Umbilical cord (tissue), 2 donors: Measurements from ENCODE around the gene MALRD1. TPM values are rescaled to one million over a fixed set of nuclear protein-coding genes. Genes with fewer than 3 reads are reported as not detected.

Experiments used
- DNase-seq: peaks from one replicate; pipeline ENCODE4 v3.0.0-alpha.2; 2015; ENCODE audit warnings: low spot score
- total RNA-seq: library from RNA; depleted of rRNA; stranded (reverse); fragments of >200 nt; gene quantifications from one replicate; pipeline ENCODE4 v1.2.3, GENCODE V29; 2014; ENCODE audit warnings: low replicate concordance; ENCODE audit not compliant: insufficient read depth

The MALRD1 gene
- total RNA-seq, 1 donor from 2014 or later = 4.8 TPM

DNA sequence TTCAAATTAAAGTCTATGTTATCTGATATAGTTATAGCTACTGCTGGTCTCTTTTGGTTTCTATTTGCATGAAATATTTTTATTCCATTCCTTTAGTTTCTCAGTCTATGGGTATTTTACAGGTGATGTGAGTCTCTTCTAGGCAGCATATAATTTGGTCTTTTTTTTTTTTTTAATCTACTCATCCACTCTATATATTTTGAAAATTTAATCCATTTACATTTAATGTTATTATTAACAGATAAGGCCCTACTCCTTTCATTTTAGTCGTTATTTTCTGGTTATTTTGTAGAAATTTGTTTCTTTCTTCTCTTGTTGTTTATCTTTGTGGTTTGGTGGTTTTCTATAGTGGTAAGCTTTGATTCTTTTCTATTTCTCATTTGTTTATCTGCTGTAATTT is 58.8 kb downstream of the MALRD1 start:
- no peak for DNase-seq

DNA sequence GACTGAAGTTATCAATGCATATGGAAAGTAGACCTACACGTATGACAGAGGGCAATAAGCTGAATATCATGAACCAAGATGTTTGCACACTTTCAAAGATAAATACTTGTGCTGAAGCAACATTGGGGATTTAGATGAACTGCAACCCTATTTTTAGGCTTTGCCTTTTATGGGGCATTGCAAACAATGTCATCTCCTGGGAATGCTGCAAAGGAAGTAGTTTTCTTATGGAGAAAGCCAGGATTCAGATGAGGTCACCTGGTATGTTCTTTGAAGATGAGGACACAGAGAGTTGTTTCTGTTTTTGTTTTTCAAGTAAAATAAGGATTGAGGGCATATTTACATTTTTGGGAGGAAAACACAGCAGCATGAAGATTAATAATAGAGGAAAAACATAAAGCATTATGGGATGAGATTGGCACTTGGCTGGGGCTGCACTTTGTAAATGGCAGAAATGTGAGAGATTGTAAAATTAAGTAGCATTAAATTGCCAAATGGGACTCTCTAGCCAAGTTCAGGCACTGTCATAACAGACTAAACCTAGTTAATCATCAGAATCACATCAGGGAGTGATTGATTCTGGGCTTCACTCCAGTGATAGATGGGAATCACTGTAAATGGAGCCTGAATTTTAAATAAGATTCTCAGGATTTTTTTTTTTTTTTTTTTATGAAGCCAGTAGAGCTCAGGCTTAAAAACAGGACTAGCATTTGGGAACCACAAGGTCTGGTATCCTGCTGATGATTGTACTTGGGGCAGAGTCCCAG is 63.1 kb downstream of the MALRD1 start:
- DNase-seq = peak; percentile 41

DNA sequence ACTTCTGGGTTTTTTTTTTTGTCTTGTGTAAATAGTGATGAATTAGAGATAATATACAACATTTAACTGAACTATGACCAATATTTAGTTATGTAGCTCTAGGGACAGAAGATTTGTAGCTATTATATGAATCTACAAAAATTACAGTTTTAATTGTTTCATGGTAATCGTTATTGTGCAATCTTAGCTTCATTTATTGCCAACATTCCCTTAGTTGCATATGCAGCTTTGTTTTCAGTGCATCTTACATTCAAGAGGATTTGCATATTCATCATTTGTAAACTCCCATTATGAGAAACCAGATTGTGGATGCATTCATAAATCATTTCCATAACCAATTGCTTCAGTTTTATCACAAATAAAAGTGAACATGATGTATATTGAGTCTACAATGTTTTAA is 68.8 kb downstream of the MALRD1 start:
- DNase-seq = no peak

DNA sequence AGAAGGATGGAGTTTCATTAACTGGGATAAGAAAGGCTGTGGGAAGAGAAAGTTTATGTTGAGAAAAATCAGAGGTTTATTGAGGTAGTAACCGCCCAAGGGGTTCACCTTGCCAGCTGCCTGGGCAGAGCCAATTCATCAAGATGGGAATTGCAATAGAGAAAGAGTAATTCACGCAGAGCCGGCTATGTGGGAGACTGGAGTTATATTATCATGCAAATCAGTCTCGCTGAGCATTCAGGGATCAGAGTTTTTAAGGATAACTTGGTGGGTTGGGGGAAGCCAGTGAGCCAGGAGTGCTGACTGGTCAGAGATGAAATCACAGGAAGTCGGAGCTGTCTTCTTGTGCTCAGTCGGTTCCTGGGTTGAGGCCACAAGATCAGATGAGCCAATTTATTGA is 70.6 kb downstream of the MALRD1 start:
- DNase-seq = no peak

DNA sequence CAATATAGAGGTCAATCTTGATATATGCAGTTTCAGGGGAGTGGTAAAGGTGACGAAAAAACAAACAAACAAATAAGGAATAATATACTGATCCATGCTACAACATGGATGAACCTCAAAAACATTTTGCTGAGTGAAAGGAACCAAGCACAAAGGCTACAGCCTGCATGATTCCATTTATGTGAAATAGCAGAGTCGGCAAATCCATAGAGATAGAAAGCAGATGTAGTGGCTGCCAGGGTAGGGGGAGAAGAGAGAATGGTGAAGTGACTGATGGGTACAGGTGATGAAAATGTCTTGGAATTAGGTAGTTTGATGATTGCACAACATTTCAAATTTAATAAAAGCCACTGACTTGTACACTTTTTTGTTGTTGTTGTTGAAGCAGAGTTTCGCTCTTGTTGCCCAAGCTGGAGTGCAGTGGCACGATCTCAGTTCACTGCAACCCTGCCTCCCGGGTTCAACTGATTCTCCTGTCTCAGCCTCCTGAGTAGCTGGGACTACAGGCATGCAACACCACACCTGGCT is 71.8 kb downstream of the MALRD1 start:
- DNase-seq = no peak

DNA sequence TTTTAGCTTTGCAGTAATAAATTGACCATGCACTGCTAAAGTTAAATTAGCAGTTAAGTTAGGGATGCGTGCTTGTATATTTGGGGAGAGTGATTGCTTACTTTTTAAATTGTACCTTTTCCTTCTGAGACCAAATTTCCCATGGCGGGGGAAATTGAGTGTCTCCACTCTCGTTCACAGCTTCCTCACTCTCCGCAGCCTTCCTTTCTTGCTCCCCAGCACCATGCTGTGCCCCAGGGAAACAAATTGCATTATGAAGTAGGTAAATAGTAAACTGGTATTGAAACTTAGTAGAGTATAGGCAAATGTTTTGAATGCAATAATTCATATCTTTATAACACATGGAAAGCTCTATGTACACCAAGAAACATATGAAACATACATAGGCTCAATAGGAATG is 85.4 kb downstream of the MALRD1 start:
- DNase-seq = no peak

DNA sequence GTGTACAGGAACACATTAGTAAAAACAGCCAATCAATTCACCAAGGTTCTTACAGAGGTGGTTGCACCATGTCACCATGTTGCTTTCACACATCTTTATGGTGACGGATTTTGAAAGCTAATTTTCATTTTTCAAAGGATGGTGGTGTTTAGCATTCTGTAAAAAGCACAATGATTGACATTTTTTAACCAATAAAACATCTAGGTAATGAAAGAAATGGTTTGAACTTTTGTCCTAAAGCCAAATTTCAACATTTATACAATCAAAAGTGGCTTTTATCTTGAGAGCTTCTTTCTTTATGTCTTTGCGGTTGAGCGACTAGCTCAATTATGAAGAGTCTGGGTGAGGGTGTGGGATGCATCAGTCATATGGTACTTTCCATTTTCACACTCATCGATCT is 94.4 kb downstream of the MALRD1 start:
- DNase-seq = no peak

DNA sequence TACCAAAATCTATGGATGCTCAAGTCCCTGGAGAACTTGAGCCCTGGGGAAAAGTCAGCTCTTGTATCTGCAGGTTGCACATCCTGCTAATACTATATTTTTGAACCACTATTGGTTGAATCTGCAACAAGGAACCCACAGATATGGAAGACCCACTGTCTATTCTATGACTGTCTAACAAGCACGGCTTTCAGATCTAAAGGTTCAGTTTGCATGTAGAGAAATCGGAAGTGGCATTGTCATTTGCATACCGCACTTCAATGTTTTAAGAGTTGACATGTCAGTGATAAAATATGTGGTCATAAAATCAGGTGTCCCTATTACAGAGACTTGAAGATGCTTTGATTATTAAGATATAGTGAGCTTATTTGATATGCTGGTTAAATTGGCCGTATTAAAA is 95.6 kb downstream of the MALRD1 start:
- DNase-seq = no peak

DNA sequence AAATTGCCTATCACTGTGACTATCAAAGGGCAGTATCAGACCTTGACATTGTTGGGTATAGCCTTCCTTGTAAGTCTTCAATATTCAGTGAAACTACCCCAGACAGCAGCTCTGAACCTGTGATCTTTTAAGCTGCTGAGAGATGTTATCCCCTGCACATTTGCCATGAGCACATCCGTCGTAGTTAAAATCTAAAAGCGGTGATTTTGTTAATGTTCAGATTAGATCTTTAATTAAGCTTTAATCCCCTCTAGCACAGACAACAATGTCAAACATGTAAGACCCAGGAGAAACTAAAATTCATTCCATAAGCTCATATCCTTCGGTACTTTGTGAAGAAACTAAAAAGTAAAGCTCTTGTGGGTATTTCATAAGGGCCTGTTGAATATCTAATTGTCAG is 105.8 kb downstream of the MALRD1 start:
- DNase-seq = no peak

DNA sequence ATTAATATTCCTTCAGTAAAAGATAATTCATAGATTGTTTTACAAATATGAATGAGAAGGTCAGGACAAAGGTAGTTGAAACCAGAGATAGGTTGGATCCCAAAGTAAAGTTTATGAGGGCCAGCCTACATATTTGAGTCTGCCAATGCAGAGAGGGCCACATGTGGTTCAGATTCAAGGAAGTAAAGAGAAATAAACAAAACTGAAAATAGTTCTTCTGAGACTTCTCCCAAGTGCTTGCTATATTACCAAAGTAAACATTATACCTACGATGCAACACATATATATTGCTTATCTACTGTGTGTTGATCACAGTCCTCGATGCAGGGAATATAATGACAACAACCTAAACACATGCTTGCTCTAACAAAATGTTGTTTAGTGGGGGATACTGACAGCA is 109.8 kb downstream of the MALRD1 start:
- DNase-seq = no peak

DNA sequence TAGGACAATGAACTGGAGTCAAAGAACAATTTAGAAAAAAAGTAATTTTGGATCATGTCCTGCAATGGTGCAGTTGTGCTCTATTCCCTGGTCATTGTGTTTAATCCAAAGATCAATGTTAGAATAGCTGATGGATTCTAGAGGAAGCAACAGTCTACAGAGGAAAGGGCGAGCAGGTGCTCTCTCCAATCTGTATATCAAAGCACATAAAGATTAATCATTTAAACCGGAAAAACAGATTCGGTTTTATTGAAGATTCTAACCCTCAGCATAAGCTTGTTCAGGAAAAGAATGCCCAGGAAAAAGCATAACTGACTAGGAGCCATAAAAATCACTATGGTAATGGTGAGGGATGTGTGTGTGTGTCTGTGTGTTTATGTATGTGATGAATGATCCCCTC is 110.3 kb downstream of the MALRD1 start:
- DNase-seq = no peak

DNA sequence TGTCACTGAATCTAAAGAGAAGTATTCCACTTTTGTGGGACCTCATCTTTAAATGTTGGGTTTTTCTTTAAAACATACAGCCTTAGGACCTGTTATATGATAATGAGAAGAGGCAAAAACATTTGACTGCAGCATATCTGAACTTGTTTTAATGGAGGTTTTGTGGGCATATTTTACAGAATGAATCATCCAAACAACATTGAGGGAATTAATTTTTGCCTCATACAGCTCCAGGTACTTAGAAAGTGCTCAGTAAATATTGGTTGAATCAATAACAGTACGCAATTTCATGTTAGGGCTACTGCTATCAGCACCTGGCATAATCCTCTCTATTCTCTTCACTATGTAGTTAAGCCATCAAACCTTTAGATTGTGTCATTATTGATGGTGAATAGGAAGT is 115.9 kb downstream of the MALRD1 start:
- DNase-seq = no peak

DNA sequence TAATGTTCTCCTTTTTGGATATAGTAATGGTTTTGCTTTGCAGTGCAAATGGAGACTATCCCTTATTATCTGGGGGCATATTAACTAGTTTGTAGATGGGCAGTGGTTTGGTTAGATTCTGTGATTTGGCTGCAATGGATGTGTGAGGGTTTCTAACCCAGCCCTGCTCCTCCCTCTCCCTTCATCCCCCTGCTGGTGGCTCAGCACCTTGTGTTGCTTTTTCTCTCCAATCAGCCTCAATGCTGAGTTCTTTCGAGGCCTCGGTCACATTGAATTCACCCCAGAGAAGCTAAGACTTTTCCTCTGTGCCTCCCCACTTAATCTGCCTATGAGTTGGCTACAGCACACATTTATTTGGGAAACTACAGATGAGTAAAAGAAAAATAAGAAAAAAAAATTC is 120.0 kb downstream of the MALRD1 start:
- DNase-seq = no peak

DNA sequence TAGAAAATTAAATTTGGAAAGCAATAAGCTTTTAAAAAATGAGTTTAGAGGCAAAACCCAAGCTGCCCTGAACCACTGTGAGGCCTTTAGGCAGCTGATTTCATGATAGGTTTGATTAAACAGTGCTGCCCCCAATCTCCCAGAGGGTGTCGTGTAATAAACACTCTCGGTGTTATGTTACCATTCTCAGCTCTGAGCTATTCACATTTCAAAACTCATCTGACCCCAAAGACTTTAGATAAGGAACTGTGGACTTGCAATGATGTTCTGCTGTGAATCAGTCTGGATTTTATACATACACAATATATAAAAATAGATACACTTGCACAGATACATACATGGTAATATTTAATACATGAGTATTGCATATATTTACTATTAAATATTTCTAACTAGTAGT is 120.4 kb downstream of the MALRD1 start:
- peak; percentile 55 for DNase-seq

DNA sequence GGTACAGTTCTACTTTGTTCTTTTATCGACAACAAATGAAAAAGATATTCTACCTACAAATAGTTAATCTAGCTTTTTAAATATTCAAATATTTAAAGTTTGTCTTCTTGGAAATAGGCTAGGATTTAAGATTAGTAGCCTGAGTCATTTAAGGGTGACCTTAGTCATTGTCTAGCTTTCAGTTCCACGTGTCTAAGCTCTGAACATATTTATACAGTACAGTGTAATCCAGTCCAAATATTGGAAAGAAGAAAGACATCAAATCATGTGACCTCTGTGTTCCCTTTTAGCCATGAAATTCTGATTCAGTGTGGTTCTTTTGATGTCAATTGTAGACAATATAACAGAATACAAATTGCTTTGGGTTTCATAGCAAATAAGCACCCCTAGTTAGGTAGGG is 121.1 kb downstream of the MALRD1 start:
- no peak for DNase-seq

DNA sequence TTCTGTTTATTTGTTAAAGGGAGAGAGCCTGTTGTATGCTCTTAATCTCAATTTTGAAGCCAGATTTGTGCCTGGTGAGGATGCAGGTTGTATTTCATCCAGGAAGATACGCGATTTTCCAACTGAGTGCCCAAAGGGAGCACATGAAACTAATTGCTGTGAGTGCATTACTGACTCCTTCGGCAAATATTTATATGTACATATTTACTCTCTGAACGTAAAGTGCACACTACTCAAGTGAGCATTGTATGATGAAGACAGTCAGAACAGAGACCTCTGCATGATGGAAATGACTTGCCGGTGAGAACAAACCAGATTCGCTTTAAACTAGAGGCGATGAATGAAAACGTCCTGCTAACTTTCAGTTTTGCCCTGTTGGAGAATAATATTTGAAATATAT is 130.1 kb downstream of the MALRD1 start:
- DNase-seq = no peak

DNA sequence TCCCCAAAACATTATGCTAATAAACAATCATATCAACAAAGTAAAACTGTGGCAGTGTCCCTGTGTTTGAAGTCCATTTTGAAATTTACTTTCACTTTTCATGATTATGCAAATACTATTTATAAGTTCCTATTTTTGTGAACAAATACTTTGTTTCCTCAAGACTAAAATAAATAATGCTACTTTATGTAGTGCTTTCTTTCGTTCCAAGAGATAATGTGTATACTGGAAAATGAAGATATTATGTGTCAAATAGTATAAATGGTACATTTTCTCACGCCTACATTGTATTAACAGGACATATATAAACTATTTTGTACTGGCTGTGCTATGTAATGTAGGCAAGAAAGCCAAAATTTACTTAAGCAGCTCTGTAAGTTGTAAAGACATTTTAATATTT is 136.3 kb downstream of the MALRD1 start:
- DNase-seq = no peak

DNA sequence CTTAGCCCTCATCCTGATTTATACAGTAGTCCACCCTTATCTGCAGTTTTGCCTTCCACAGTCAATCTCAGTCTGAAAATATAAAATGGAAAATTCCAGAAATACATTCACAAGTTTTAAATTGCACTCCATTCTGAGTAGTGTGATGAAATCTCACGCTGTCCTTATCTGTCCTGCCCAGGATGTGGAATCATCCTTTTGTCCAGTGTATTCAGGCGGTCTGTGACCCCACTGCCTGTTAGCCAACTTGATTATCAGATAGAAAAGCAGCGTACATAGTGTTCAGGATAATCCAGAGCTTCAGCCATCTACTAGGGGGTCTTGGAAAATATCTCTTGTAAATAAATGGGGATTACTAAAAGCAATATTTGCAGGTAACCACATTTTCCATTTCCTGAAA is 146.3 kb downstream of the MALRD1 start:
- no peak for DNase-seq

DNA sequence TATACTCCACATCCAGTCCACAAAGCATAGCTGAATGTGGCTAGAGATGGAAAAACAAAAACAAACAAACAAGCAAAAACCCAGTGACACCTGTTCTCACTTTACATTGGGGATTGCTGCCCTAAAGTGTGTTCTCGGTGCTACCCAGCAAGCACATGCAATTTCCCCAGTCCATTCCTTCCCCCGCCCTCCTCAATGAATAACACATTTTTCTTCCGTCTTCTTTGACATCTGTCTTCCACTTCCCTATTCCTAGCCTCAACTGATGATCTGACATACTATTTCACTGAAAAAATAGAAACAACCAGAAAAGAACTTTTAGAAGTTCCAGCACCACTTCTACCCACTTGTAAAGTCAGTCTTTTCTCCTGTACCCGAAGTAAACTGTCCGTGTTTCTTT is 147.1 kb downstream of the MALRD1 start:
- no peak for DNase-seq

DNA sequence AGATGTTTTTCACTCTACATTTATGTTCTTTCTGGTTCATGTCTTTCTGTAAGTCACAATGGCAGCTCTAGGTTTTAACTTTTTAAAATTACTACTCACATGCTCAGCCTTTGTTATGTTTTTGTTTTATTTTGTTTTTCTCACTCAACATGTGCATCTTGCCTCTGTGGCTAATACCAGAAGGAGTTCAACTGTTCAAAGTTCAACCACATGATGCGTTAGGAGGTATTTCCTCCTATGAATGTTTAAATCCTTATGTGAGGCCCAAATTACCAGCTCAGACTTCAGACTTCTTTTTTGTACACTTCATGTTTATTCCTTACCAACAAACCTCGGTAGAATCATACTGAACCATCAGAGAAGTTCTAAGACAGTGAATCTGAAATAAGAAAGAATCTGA is 151.6 kb downstream of the MALRD1 start:
- no peak for DNase-seq

DNA sequence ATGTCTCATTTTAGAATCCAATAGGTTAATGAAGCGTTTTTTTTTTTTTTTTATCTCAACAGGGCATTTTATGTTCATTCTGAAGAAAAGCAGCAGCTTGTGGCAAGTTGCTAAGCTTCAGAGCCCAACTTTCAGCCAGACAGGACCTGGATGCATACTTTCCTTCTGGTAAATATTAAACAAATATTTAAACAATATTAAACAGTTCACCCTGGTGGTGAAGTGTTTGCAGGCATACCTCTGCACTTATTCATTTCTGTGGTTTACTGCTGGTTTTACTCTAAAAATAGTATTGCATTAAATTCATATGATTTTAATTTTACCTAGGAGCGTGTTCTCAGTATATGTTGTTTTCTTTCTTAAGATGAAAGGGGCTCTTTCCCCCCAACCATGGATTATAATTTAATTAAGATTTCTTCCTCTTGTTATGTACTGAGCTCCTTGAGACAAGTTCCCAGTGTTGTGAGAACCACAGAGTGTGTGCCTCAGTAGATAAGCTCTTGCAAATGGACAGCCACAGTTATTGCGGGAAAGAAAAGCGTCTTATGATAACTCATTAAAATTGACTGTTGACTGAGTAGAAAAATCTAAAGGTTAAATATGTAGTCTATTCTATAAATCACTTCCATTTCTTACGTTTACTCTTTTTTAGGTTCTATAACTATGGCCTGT is 155.8 kb downstream of the MALRD1 start:
- no peak for DNase-seq

DNA sequence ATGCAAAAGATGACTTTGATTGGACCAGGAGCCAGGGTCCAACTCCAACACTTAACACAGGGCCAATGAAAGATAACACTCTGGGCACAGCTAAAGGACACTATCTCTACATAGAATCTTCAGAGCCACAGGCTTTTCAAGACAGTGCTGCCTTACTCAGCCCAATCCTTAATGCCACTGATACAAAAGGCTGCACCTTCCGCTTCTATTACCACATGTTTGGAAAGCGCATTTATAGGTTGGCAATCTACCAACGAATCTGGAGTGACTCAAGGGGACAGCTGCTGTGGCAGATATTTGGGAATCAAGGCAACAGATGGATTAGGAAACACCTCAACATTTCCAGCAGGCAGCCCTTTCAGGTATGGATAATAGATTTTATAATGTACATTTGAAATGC is 160.7 kb downstream of the MALRD1 start:
- no peak for DNase-seq

DNA sequence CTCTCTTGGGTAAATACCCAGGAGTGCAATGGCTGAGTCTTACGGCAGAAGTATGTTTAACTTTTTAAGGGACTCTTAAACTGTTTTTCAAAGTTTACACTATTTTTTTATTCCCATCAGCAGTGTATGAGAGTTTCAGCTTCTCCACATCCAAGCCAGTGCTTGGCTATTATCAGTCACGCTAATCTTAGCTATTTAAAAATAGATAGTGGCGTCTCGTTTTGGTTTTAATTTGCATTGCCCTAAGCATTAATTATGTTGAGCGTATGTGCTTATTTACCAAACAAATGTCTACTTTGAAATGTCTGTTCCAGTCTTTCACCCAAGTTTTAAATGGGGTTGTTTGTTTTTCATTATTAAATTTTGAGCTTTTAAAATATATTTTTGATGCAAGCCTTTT is 164.0 kb downstream of the MALRD1 start:
- no peak for DNase-seq
